Hepatocyte (in vitro differentiated cells): Measurements from ENCODE around the gene SLC22A31. TPM values are rescaled to one million over a fixed set of nuclear protein-coding genes. Genes with fewer than 3 reads are reported as not detected.

Experiments used
- DNase-seq: peaks from one replicate; pipeline ENCODE4 v3.0.0-alpha.2; 2016; ENCODE audit warnings: low spot score
- H2AFZ ChIP-seq: fragments of 200-600 bp; sonication (generic); 2 replicates; pipeline ENCODE4 v1.6.0; 2016; ENCODE audit warnings: antibody characterized with exemption, mild to moderate bottlenecking
- H3K27ac ChIP-seq: fragments of 200-600 bp; sonication (generic); 2 replicates; pipeline ENCODE4 v1.5.1; 2016; ENCODE audit warnings: mild to moderate bottlenecking
- H3K27me3 ChIP-seq: fragments of 200-600 bp; sonication (generic); 2 replicates; pipeline ENCODE4 v1.6.1; 2016
- H3K36me3 ChIP-seq: fragments of 200-600 bp; sonication (generic); replicated peaks from 2 replicates; pipeline ENCODE4 v1.5.1; 2016; ENCODE audit warnings: low read depth; ENCODE audit not compliant: insufficient read depth
- H3K4me1 ChIP-seq: fragments of 200-600 bp; sonication (generic); 2 replicates; pipeline ENCODE4 v1.5.1; 2016; ENCODE audit warnings: mild to moderate bottlenecking, moderate library complexity; ENCODE audit not compliant: insufficient read depth
- H3K4me2 ChIP-seq: fragments of 200-600 bp; sonication (generic); 2 replicates; pipeline ENCODE4 v1.6.0; 2016
- H3K4me3 ChIP-seq: fragments of 200-600 bp; sonication (generic); 2 replicates; pipeline ENCODE4 v1.5.1; 2016; ENCODE audit warnings: mild to moderate bottlenecking
- H3K79me2 ChIP-seq: fragments of 200-600 bp; sonication (generic); 2 replicates; pipeline ENCODE4 v1.6.0; 2017; ENCODE audit warnings: mild to moderate bottlenecking
- H3K9me2 ChIP-seq: fragments of 200-600 bp; sonication (generic); replicated peaks from 2 replicates; pipeline ENCODE4 v1.6.0; 2017; ENCODE audit warnings: mild to moderate bottlenecking; ENCODE audit not compliant: insufficient read depth
- H3K9me3 ChIP-seq: fragments of 200-600 bp; sonication (generic); 2 replicates; pipeline ENCODE4 v1.5.1; 2016; ENCODE audit warnings: low read depth, mild to moderate bottlenecking
- H4K20me1 ChIP-seq: fragments of 200-600 bp; sonication (generic); 2 replicates; pipeline ENCODE4 v1.6.0; 2016; ENCODE audit warnings: mild to moderate bottlenecking; ENCODE audit not compliant: insufficient read depth, poor library complexity, severe bottlenecking
- EZH2 ChIP-seq: fragments of 200-600 bp; sonication (generic); IDR thresholded peaks from 2 replicates; pipeline ENCODE4 v1.6.1; 2016; ENCODE audit warnings: antibody characterized with exemption, mild to moderate bottlenecking, borderline replicate concordance
- EZH2phosphoT487 ChIP-seq: fragments of 200-600 bp; sonication (generic); IDR thresholded peaks from one replicate; pipeline ENCODE4 v1.6.1; 2018; ENCODE audit warnings: antibody characterized with exemption, mild to moderate bottlenecking, low read depth, moderate library complexity; ENCODE audit not compliant: unreplicated experiment, severe bottlenecking
- WGBS: methylation state at CpG from one replicate; pipeline ENCODE4 v1.1.6; 2016; ENCODE audit warnings: low lambda C conversion rate; ENCODE audit errors: missing lambda C conversion rate; 5-methylcytosine and 5-hydroxymethylcytosine counted together
- polyA plus RNA-seq: library from polyadenylated mRNA; unstranded; fragments of >200 nt; fragmentation: Nextera tagmentation; extraction: Ambion mirVana; gene quantifications from 2 replicates; pipeline ENCODE4 v1.2.1, GENCODE V29; 2016
- total RNA-seq: library from RNA; depleted of rRNA; stranded (reverse); fragments of >200 nt; gene quantifications from 2 replicates; pipeline ENCODE4 v1.2.3, GENCODE V29; 2014
- TF ChIP-seq, protein P1 (sequence below): fragments of 200-600 bp; sonication (generic); IDR thresholded peaks from 2 replicates; pipeline ENCODE4 v1.5.1; 2016; ENCODE audit warnings: antibody characterized with exemption, mild to moderate bottlenecking; ENCODE audit not compliant: poor library complexity

Gene SLC22A31
- total and polyA plus RNA-seq, 2 experiments from 2014 or later = 1.4 to 1.6 TPM

DNA sequence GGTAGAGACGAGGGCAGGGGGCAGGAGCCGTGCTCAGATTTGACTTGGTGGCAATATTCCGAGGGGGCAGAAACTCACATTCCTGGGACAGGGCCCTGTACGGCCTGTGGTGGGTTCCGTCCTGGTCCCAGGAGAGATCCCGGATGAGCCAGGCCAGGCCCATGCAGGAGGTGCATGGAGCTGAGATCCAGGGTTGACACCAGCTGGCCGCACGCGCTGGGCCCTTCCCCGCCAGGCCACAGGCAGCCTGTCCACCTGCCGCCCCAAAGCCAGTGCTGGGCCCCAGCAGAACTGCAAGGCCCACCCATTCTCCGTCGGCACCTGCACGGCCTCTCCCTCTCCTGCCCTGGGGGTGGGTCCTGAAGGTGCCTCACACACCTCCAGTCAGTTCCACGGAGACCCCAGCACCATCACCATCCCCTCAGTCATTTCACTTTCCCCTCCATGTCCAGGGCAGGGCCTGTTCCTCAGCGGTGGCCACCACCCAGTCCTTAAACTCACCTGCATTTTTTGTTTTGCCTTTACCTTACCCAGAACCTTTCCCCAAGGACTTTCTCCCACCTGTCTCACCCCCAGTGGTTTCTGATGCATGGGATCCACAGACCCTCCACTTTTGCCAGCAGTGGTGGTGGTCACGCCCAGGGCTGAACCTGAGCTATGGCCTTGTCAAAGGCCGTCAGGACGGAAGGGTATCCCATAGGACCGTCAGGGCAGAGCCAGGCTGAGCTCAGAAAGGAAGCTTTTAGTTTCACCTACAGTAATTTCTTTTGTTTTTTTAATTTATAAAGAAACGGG lies 53.9 kb downstream of the SLC22A31 start:
- H3K27ac ChIP-seq = no peak overlapping the region
- no peaks in the 10 kb centered on the region for H3K36me3 ChIP-seq
- no peak overlapping the region for H2AFZ ChIP-seq
- no peak for DNase-seq
- 97% methylated on average over 20 of the region's 21 CpGs for WGBS
- no peaks in the 10 kb centered on the region for H3K27me3 ChIP-seq
- no peak for TF ChIP-seq EZH2phosphoT487
- TF ChIP-seq, protein P1, sequence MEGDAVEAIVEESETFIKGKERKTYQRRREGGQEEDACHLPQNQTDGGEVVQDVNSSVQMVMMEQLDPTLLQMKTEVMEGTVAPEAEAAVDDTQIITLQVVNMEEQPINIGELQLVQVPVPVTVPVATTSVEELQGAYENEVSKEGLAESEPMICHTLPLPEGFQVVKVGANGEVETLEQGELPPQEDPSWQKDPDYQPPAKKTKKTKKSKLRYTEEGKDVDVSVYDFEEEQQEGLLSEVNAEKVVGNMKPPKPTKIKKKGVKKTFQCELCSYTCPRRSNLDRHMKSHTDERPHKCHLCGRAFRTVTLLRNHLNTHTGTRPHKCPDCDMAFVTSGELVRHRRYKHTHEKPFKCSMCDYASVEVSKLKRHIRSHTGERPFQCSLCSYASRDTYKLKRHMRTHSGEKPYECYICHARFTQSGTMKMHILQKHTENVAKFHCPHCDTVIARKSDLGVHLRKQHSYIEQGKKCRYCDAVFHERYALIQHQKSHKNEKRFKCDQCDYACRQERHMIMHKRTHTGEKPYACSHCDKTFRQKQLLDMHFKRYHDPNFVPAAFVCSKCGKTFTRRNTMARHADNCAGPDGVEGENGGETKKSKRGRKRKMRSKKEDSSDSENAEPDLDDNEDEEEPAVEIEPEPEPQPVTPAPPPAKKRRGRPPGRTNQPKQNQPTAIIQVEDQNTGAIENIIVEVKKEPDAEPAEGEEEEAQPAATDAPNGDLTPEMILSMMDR = no peak
- TF ChIP-seq EZH2 = no peak
- no peak overlapping the region for H3K4me2 ChIP-seq
- H3K4me3 ChIP-seq = no peak overlapping the region
- H3K9me3 ChIP-seq = no peaks in the 10 kb centered on the region
- H3K79me2 ChIP-seq = no peaks in the 10 kb centered on the region
- no peaks in the 10 kb centered on the region for H4K20me1 ChIP-seq
- H3K9me2 ChIP-seq = no peaks in the 10 kb centered on the region
- H3K4me1 ChIP-seq = no peaks in the 10 kb centered on the region

Other genes starting within 250 kb of the SLC22A31 start
- 0.07 TPM in 1 of 2 replicates, not detected in the other for gene CBFA2T3, start 223.3 kb downstream of the SLC22A31 start, total RNA-seq
- gene CBFA2T3, start 223.3 kb downstream of the SLC22A31 start, polyA plus RNA-seq = 1.1 and 1.5 TPM in 2 replicates
- 20.7 and 22.1 TPM in 2 replicates for gene ACSF3, start 106.7 kb downstream of the SLC22A31 start, total RNA-seq
- 18.2 and 28.0 TPM in 2 replicates for gene ACSF3, start 106.7 kb downstream of the SLC22A31 start, polyA plus RNA-seq
- 0.13 TPM in 1 of 2 replicates, not detected in the other for gene CDH15, start 28.8 kb downstream of the SLC22A31 start, total RNA-seq
- gene CDH15, start 28.8 kb downstream of the SLC22A31 start, polyA plus RNA-seq = 0.12 and 0.47 TPM in 2 replicates
- 2.9 and 6.4 TPM in 2 replicates for gene ZNF778, start 17.2 kb upstream of the SLC22A31 start, total RNA-seq
- gene ZNF778, start 17.2 kb upstream of the SLC22A31 start, polyA plus RNA-seq = 1.3 and 3.6 TPM in 2 replicates